ENCODE results near the gene PDC.
"Not testable (repeated sequence)": the region's sequence is repeated elsewhere in the genome, so short reads cannot be mapped to it uniquely, and the experiment has no call there.

The PDC gene

DNA sequence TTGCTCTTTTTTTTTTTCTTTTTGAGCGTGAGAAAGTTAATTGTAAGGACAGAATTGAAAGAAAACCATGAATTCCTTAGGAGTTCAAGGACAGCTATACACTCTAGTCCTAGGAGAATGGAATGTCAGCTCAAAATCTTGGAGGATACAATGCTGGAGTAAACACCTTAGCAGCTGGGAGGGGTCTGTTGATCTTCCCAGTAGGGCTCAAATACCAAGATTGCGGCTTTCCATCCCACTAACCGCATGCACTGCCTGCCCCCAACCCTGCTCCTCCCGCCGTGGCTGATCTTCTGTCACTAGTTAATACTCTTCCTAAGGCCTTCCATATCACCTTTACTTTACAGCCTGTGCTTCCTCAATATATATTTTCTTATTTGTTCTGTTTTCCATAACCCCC, 2.6 kb upstream of the PDC start:
- no peak for TF ChIP-seq EZH2phosphoT487 (IDR thresholded peaks at IDR 0.05; ENCODE audit: low read depth)
- Histone ChIP-seq H3K4me2 (ENCODE audit: low read length) (no peak overlapping the region), H3K36me3 (replicated peaks; ENCODE audit: low read depth, low read length) (peaks cover 7% of the 10 kb centered on the region), H3K79me2 (ENCODE audit: low read length) (no peaks in the 10 kb centered on the region), H3K4me3 (ENCODE audit: low read length) (no peak overlapping the region), H3K9me3 (ENCODE audit: insufficient read depth, low read length) (0 out of 2 replicates have a peak, but pooled peaks cover 5% of the 10 kb centered on the region), H2AFZ (ENCODE audit: low read depth, low read length) (no peak overlapping the region), H3K4me1 (ENCODE audit: low read length) (peaks cover 17% of the 10 kb centered on the region), H3K27ac (ENCODE audit: low read length) (no peak overlapping the region), H3K27me3 (ENCODE audit: low read depth, low read length) (no peaks in the 10 kb centered on the region), H4K20me1 (ENCODE audit: insufficient read depth, low read length) (no peaks in the 10 kb centered on the region), H3K9ac (ENCODE audit: low read length) (no peak overlapping the region)

DNA sequence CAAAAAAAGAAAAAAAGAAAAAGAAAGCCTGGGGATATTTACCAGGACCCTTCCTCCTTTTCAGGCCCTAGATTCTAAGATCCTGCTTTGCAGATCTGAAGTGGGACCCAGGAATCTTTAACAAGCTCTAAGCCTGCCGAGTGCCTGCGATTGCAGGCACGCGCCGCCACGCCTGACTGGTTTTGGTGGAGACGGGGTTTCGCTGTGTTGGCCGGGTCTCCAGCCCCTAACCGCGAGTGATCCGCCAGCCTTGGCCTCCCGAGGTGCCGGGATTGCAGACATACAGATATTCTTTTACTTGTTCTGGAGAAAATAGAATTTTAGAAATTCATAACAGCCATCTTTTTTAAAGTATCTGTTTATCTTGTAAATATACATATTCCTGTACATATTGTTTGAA, 1.8 kb downstream of the PDC start:
- not testable (repeated sequence) for H3K9me3 ChIP-seq (ENCODE audit: insufficient read depth, low read length); H3K27me3 ChIP-seq (ENCODE audit: low read depth, low read length); H4K20me1 ChIP-seq (ENCODE audit: insufficient read depth, low read length); H3K9ac ChIP-seq (ENCODE audit: low read length); H3K79me2 ChIP-seq (ENCODE audit: low read length); H2AFZ ChIP-seq (ENCODE audit: low read depth, low read length); H3K4me2 ChIP-seq (ENCODE audit: low read length); H3K36me3 ChIP-seq (replicated peaks; ENCODE audit: low read depth, low read length); H3K4me3 ChIP-seq (ENCODE audit: low read length); H3K27ac ChIP-seq (ENCODE audit: low read length)
- peaks cover 35% of the 10 kb centered on the region for H3K4me1 ChIP-seq (ENCODE audit: low read length)

DNA sequence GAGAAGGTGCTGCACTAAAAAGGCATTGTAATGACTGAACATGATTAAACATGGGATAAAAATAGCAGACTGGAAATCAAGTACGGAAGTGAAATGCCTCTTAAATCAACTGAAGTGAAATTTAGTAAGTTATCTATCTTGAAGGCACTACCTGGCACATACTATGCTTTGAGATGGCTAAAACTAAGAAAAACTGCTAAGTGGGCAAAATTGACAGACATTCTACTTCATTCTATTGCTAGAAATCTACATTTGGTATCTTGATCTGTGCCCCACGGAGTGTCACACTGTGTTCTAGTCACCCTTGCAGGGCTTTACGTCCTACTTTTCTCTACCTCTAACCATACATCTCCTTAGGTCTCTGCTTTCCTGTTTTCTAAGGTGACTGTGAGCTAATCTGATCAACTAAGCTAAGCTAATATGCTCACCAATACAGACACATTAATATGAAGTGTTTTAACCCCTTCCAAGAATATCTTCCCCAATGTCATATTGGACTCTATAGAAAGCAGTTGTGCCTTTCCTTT, 4.1 kb downstream of the PDC start:
- Histone ChIP-seq H2AFZ (ENCODE audit: low read depth, low read length) (peak overlapping the region; percentile 43; the same call in 1 of the 2 replicates), H3K4me3 (ENCODE audit: low read length) (peak overlapping the region; percentile 6), H3K79me2 (ENCODE audit: low read length) (no peaks in the 10 kb centered on the region), H3K36me3 (replicated peaks; ENCODE audit: low read depth, low read length) (no peaks in the 10 kb centered on the region), H3K4me2 (ENCODE audit: low read length) (peak overlapping the region; percentile 51), H3K4me1 (ENCODE audit: low read length) (peaks cover 34% of the 10 kb centered on the region), H4K20me1 (ENCODE audit: insufficient read depth, low read length) (no peaks in the 10 kb centered on the region), H3K9ac (ENCODE audit: low read length) (no peak overlapping the region), H3K9me3 (ENCODE audit: insufficient read depth, low read length) (no peaks in the 10 kb centered on the region), H3K27me3 (ENCODE audit: low read depth, low read length) (no peaks in the 10 kb centered on the region), H3K27ac (ENCODE audit: low read length) (peak overlapping the region; percentile 40)
- TF ChIP-seq, protein P1, sequence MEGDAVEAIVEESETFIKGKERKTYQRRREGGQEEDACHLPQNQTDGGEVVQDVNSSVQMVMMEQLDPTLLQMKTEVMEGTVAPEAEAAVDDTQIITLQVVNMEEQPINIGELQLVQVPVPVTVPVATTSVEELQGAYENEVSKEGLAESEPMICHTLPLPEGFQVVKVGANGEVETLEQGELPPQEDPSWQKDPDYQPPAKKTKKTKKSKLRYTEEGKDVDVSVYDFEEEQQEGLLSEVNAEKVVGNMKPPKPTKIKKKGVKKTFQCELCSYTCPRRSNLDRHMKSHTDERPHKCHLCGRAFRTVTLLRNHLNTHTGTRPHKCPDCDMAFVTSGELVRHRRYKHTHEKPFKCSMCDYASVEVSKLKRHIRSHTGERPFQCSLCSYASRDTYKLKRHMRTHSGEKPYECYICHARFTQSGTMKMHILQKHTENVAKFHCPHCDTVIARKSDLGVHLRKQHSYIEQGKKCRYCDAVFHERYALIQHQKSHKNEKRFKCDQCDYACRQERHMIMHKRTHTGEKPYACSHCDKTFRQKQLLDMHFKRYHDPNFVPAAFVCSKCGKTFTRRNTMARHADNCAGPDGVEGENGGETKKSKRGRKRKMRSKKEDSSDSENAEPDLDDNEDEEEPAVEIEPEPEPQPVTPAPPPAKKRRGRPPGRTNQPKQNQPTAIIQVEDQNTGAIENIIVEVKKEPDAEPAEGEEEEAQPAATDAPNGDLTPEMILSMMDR (IDR thresholded peaks at IDR 0.05; ENCODE audit: low read depth, low read length) = no peak
- TF ChIP-seq EZH2phosphoT487 (IDR thresholded peaks at IDR 0.05; ENCODE audit: low read depth) = no peak

DNA sequence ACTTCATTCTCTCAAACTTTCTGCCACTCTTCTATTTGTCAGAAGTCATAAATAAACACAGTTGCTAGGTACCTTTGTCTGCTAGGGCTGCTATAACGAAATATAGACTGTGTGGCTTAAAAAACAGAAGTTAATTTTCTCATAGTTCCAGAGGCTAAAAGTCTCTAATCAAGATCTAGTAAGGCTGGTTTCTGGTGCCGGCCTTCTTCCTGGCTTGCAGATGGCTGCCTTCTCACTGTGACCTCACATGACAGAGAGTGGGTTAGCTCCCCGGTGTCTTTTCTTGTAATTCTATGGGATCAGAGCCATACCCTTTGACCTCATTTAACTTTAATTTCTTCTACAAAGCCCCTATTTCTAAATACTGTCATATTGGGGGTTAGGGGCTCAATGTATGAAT, 5.9 kb downstream of the PDC start:
- Histone ChIP-seq H3K9ac (ENCODE audit: low read length) (peak overlapping the region; percentile 6), H3K27me3 (ENCODE audit: low read depth, low read length) (no peaks in the 10 kb centered on the region), H4K20me1 (ENCODE audit: insufficient read depth, low read length) (no peaks in the 10 kb centered on the region), H2AFZ (ENCODE audit: low read depth, low read length) (peak overlapping the region; percentile 79), H3K79me2 (ENCODE audit: low read length) (no peaks in the 10 kb centered on the region), H3K4me1 (ENCODE audit: low read length) (peaks cover 31% of the 10 kb centered on the region), H3K4me3 (ENCODE audit: low read length) (no peak overlapping the region), H3K27ac (ENCODE audit: low read length) (peak overlapping the region; percentile 26), H3K4me2 (ENCODE audit: low read length) (peak overlapping the region; percentile 33), H3K9me3 (ENCODE audit: insufficient read depth, low read length) (no peaks in the 10 kb centered on the region), H3K36me3 (replicated peaks; ENCODE audit: low read depth, low read length) (no peaks in the 10 kb centered on the region)
- TF ChIP-seq EZH2phosphoT487 (IDR thresholded peaks at IDR 0.05; ENCODE audit: low read depth) = no peak
- TF ChIP-seq, protein P1 (IDR thresholded peaks at IDR 0.05; ENCODE audit: low read depth, low read length) = no peak

DNA sequence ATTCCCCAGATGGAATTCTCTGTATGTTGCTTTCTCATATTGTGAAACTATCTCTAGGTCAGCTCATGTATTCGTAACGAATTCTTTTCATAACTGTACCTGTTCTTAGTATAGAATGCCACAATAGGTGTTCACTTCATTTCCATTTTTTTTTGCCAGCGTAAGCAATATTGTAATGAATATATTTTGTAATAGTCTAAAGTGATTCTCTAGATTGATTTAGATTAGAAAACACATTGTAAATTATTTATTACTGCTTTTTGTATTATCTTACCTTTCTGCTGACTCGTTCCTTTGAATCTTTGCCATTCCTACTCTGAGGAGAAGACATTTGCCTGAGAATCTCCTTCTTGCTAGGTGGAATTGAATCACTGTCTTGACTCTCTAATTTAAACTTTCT, 14.8 kb downstream of the PDC start:
- Histone ChIP-seq H3K4me1 (ENCODE audit: low read length) (peaks cover 34% of the 10 kb centered on the region), H3K36me3 (replicated peaks; ENCODE audit: low read depth, low read length) (peaks cover 13% of the 10 kb centered on the region), H4K20me1 (ENCODE audit: insufficient read depth, low read length) (no peaks in the 10 kb centered on the region), H3K9ac (ENCODE audit: low read length) (no peak overlapping the region), H2AFZ (ENCODE audit: low read depth, low read length) (no peak overlapping the region), H3K27ac (ENCODE audit: low read length) (no peak overlapping the region), H3K9me3 (ENCODE audit: insufficient read depth, low read length) (peaks cover 6% of the 10 kb centered on the region), H3K79me2 (ENCODE audit: low read length) (no peaks in the 10 kb centered on the region), H3K27me3 (ENCODE audit: low read depth, low read length) (no peaks in the 10 kb centered on the region), H3K4me3 (ENCODE audit: low read length) (no peak overlapping the region), H3K4me2 (ENCODE audit: low read length) (no peak overlapping the region)
- no peak for TF ChIP-seq EZH2phosphoT487 (IDR thresholded peaks at IDR 0.05; ENCODE audit: low read depth)
- TF ChIP-seq, protein P1 (IDR thresholded peaks at IDR 0.05; ENCODE audit: low read depth, low read length) = no peak

Measured in OCI-LY3 (cell line).